H1 (cell line): ENCODE measurements around the gene FGD4. TPM values are rescaled to one million over a fixed set of nuclear protein-coding genes. Genes with fewer than 3 reads are reported as not detected.

Experiments
- CTCF ChIA-PET: fragments of 300-600 bp; sonication (Branson Sonifier 250); formaldehyde crosslinking; loops from one replicate; lab custom pipeline; 2021; ENCODE audit not compliant: partially characterized antibody; lab: Charles Lee
- POLR2A ChIA-PET: fragments of 300-600 bp; sonication (Branson Sonifier 250); formaldehyde crosslinking; loops from one replicate; lab custom pipeline; 2021; ENCODE audit warnings: inconsistent platforms; ENCODE audit not compliant: partially characterized antibody; lab: Charles Lee
- DNase-seq, 2 experiments: peaks; one replicate each; pipeline versions ENCODE4 v3.0.0 to v3.0.0-alpha.2; 2010 to 2022; ENCODE audit warnings: low spot score in 2 of 2, low read depth in 1 of 2, mixed read lengths in 1 of 2
- FAIRE-seq: peaks from 2 replicates; lab custom pipeline; 2011; peaks lifted over from hg19 to GRCh38; lab: Jason Lieb, UNC
- H2AFZ ChIP-seq: 2 replicates; pipeline ENCODE4 v1.8.1; 2012; ENCODE audit warnings: low read length, inconsistent platforms
- H2AK5ac ChIP-seq: 2 replicates; pipeline ENCODE4 v1.6.1; 2013; ENCODE audit warnings: low read depth, low read length
- H2BK120ac ChIP-seq: replicated peaks from 2 replicates; pipeline ENCODE3; 2013; ENCODE audit warnings: low read depth, low read length, inconsistent platforms
- H2BK12ac ChIP-seq: 2 replicates; pipeline ENCODE4 v1.6.1; 2013; ENCODE audit warnings: low read depth, low read length
- H2BK15ac ChIP-seq: 2 replicates; pipeline ENCODE4 v1.6.1; 2013; ENCODE audit warnings: low read length
- H2BK20ac ChIP-seq: 2 replicates; pipeline ENCODE4 v1.6.1; 2013; ENCODE audit warnings: low read length
- H2BK5ac ChIP-seq: 2 replicates; pipeline ENCODE4 v1.6.1; 2013; ENCODE audit warnings: low read depth, low read length
- H3K14ac ChIP-seq: 2 replicates; pipeline ENCODE4 v1.6.1; 2013; ENCODE audit warnings: inconsistent platforms; ENCODE audit not compliant: insufficient read length
- H3K18ac ChIP-seq: 2 replicates; pipeline ENCODE4 v1.6.1; 2013; ENCODE audit warnings: low read length; ENCODE audit errors: extremely low read depth
- H3K23ac ChIP-seq: 2 replicates; pipeline ENCODE4 v1.6.1; 2013; ENCODE audit warnings: inconsistent platforms; ENCODE audit not compliant: insufficient read length
- H3K23me2 ChIP-seq: 2 replicates; pipeline ENCODE4 v1.6.1; 2013; ENCODE audit warnings: low read depth, low read length
- H3K27ac ChIP-seq: 2 replicates; pipeline ENCODE4 v1.6.1; 2011; ENCODE audit warnings: low read depth, low read length, inconsistent platforms
- H3K27me3 ChIP-seq, 4 experiments: replicated peaks in 1 of 4; 1 replicate in 1 of 4; 2 replicates in 3 of 4; pipeline versions ENCODE4 v1.6.1 to v1.8.1; 2011 to 2013; ENCODE audit warnings: low read length in 3 of 4, mild to moderate bottlenecking in 3 of 4, inconsistent platforms in 2 of 4, mixed read lengths in 2 of 4, moderate library complexity in 1 of 4; ENCODE audit not compliant: control insufficient read depth in 3 of 4, insufficient read depth in 3 of 4; ENCODE audit errors: extremely low read depth in 1 of 4
- H3K36me3 ChIP-seq, 4 experiments: 2 replicates each; pipeline versions ENCODE4 v1.6.1 to v1.8.1; 2011 to 2013; ENCODE audit warnings: mild to moderate bottlenecking in 4 of 4, low read length in 3 of 4, moderate library complexity in 2 of 4, control low read depth in 1 of 4, inconsistent platforms in 1 of 4; ENCODE audit not compliant: insufficient read depth in 4 of 4, control insufficient read depth in 2 of 4
- H3K4ac ChIP-seq: replicated peaks from 2 replicates; pipeline ENCODE3; 2013; ENCODE audit warnings: low read length, low read depth, mixed read lengths, inconsistent platforms; ENCODE audit not compliant: insufficient read length
- H3K4me1 ChIP-seq, 4 experiments: replicated peaks in 1 of 4; 1 replicate in 1 of 4; 2 replicates in 3 of 4; pipeline versions ENCODE4 v1.6.1 to v1.8.1; 2011 to 2013; ENCODE audit warnings: low read length in 3 of 4, inconsistent platforms in 2 of 4, mixed read lengths in 1 of 4; ENCODE audit not compliant: insufficient read depth in 4 of 4, control insufficient read depth in 3 of 4
- H3K4me2 ChIP-seq, 2 experiments: 2 replicates each; pipeline versions ENCODE4 v1.6.1 to v1.8.1; 2011 to 2013; ENCODE audit warnings: low read depth in 2 of 2, low read length in 2 of 2, control low read depth in 1 of 2, inconsistent platforms in 1 of 2, mild to moderate bottlenecking in 1 of 2; ENCODE audit not compliant: insufficient read depth in 1 of 2
- H3K4me3 ChIP-seq, 4 experiments: fragments of 200-600, 300-600 bp in 1 of 4; sonication (generic), shearing (Covaris generic), sonication (Bioruptor Twin) in 1 of 4; 2 replicates each; pipeline versions ENCODE4 v1.5.1 to v1.8.1; 2011 to 2016; ENCODE audit warnings: low read length in 4 of 4, low read depth in 3 of 4, control low read depth in 2 of 4, inconsistent platforms in 2 of 4, mild to moderate bottlenecking in 2 of 4, mixed read lengths in 1 of 4, moderate library complexity in 1 of 4; ENCODE audit not compliant: insufficient read depth in 2 of 4; ENCODE audit errors: extremely low read depth in 1 of 4
- H3K56ac ChIP-seq: replicated peaks from 2 replicates; pipeline ENCODE3; 2013; ENCODE audit warnings: low read depth, mild to moderate bottlenecking, mixed read lengths, low read length, inconsistent platforms; ENCODE audit not compliant: insufficient read length
- H3K79me1 ChIP-seq: 2 replicates; pipeline ENCODE4 v1.6.1; 2013; ENCODE audit warnings: low read depth, low read length, control low read depth
- H3K79me2 ChIP-seq, 2 experiments: 2 replicates each; pipeline versions ENCODE4 v1.6.1 to v1.8.1; 2012 to 2013; ENCODE audit warnings: low read length in 2 of 2, mild to moderate bottlenecking in 2 of 2, inconsistent platforms in 1 of 2; ENCODE audit not compliant: insufficient read depth in 2 of 2, control insufficient read depth in 1 of 2
- H3K9ac ChIP-seq, 4 experiments: replicated peaks in 1 of 4; 1 replicate in 1 of 4; 2 replicates in 3 of 4; pipeline versions ENCODE4 v1.6.1 to v1.8.1; 2011 to 2013; ENCODE audit warnings: low read depth in 3 of 4, low read length in 3 of 4, control low read depth in 2 of 4, mild to moderate bottlenecking in 2 of 4, moderate library complexity in 2 of 4, inconsistent platforms in 1 of 4; ENCODE audit errors: extremely low read depth in 1 of 4
- H3K9me3 ChIP-seq, 2 experiments: 2 replicates each; pipeline versions ENCODE4 v1.6.1 to v1.8.1; 2012 to 2013; ENCODE audit warnings: mild to moderate bottlenecking in 2 of 2, moderate library complexity in 2 of 2, control low read depth in 1 of 2, inconsistent platforms in 1 of 2, low read depth in 1 of 2, low read length in 1 of 2, mixed read lengths in 1 of 2; ENCODE audit not compliant: insufficient read depth in 2 of 2
- H4K20me1 ChIP-seq, 2 experiments: replicated peaks in 1 of 2; 2 replicates each; pipeline versions ENCODE3 to v1.8.1; 2011 to 2013; ENCODE audit warnings: inconsistent platforms in 2 of 2, low read length in 2 of 2, mild to moderate bottlenecking in 1 of 2; ENCODE audit not compliant: insufficient read depth in 2 of 2, control insufficient read depth in 1 of 2
- H4K5ac ChIP-seq: 2 replicates; pipeline ENCODE4 v1.6.1; 2013; ENCODE audit warnings: low read length, low read depth, mixed read lengths, inconsistent platforms; ENCODE audit not compliant: insufficient read length
- H4K8ac ChIP-seq: 2 replicates; pipeline ENCODE4 v1.8.0; 2013; ENCODE audit warnings: mild to moderate bottlenecking, moderate library complexity, low read length, inconsistent platforms; ENCODE audit not compliant: insufficient read depth; ENCODE audit errors: extremely low read depth
- H4K91ac ChIP-seq: replicated peaks from 2 replicates; pipeline ENCODE3; 2013; ENCODE audit warnings: low read length, mixed read lengths, inconsistent platforms; ENCODE audit not compliant: insufficient read length
- RAD21 ChIP-seq, 2 experiments: IDR thresholded peaks in 1 of 2; conservative IDR thresholded peaks in 1 of 2; 2 replicates each; pipeline ENCODE4 v1.6.1; 2011; ENCODE audit warnings: low read depth in 2 of 2, low read length in 2 of 2, improper control_type of control experiment in 1 of 2, inconsistent platforms in 1 of 2, mild to moderate bottlenecking in 1 of 2, moderate library complexity in 1 of 2
- SP1 ChIP-seq: IDR thresholded peaks from 2 replicates; pipeline ENCODE4 v1.6.1; 2011; ENCODE audit warnings: low read depth, low read length
- WGBS, 2 experiments: shearing (Covaris generic) in 1 of 2; methylation state at CpG; one replicate each; pipeline versions ENCODE4 v1.1.6 to v1.1.7; 2013 to 2015; ENCODE audit warnings: low lambda C conversion rate in 2 of 2, mixed read lengths in 2 of 2, inconsistent platforms in 1 of 2, low coverage in 1 of 2, missing lambda C conversion rate in 1 of 2; ENCODE audit not compliant: insufficient replicate concordance in 2 of 2, insufficient coverage in 1 of 2, insufficient read length in 1 of 2; ENCODE audit errors: extremely low coverage in 1 of 2, missing lambda C conversion rate in 1 of 2; 5-methylcytosine and 5-hydroxymethylcytosine counted together
- polyA plus RNA-seq, 7 experiments: library from polyadenylated mRNA; depleted of rRNA in 3 of 7; stranded (reverse) in 5 of 7; unstranded in 2 of 7; fragments of >200 nt in 5 of 7; fragments of 200-250 nt in 2 of 7; gene quantifications; 1 replicate in 5 of 7; 2 replicates in 1 of 7; 4 replicates in 1 of 7; pipeline versions ENCODE4 v1.2.1 to v1.2.3, GENCODE V29; 2011 to 2013; ENCODE audit warnings: missing spikeins in 2 of 7, mixed read lengths in 2 of 7
- total RNA-seq: library from RNA; stranded (reverse); fragmentation: NEBNext Ultra II Directional; extraction: Animal tissue kit (Norgen Biotek cat#: 25700); gene quantifications from 2 replicates; pipeline ENCODE4 v1.2.1, GENCODE V29; 2021

FGD4 gene
- total and polyA plus RNA-seq, 2 of the 8 experiments (the other 6 are each of a cell fraction or from before 2014, with no cell fraction given): 8.5 to 48.2 TPM

DNA sequence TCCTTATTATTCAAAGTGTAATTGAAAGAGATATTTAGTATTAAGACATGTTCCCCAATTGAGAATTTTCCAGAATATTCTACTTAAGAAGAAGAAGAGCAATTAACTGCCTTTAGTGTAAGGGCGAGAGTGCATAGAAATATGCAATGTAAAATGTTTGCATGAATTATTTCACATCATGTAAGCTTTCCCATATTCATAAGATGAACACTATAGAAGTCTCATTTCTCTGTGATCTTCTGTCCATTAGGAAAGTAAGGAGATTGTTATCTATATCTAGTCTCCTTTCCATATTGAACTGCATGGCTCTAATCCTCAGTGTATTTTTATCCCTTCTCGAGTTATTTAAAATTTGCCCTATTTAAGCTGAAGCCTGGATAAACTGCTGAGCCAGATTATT, 17.1 kb upstream of the FGD4 start:
- Histone ChIP-seq H3K23me2 (no peaks in the 10 kb centered on the region), H3K36me3 (no peaks in the 10 kb centered on the region), H3K9me3 (no peaks in the 10 kb centered on the region), H2AK5ac (no peak overlapping the region), H3K4me3 (no peak overlapping the region), H2BK20ac (no peak overlapping the region), H3K9ac (no peak overlapping the region), H3K23ac (no peak overlapping the region), H3K27me3 (no peaks in the 10 kb centered on the region), H2BK12ac (no peak overlapping the region), H3K4ac (no peak overlapping the region), H3K79me2 (no peaks in the 10 kb centered on the region), H3K4me2 (no peak overlapping the region), H3K14ac (no peak overlapping the region), H3K27ac (no peak overlapping the region), H2BK120ac (no peak overlapping the region), H2BK5ac (no peak overlapping the region), H4K20me1 (no peaks in the 10 kb centered on the region), H2AFZ (no peak overlapping the region), H3K56ac (no peak overlapping the region), H3K79me1 (no peaks in the 10 kb centered on the region), H4K91ac (no peak overlapping the region), H4K8ac (no peak overlapping the region), H2BK15ac (no peak overlapping the region), H3K18ac (no peak overlapping the region), H4K5ac (no peak overlapping the region), H3K4me1 (peaks cover 0 to 5% (median 3%) of the 10 kb centered on the region in 4 experiments; a peak in 4 of 7 replicates)
- DNase-seq (no peak), FAIRE-seq (no peak)
- POLR2A ChIA-PET: no interaction called here
- TF ChIP-seq RAD21 (IDR thresholded peaks at IDR 0.05 in 1 of 2, conservative IDR thresholded peaks at IDR 0.05 in 1 of 2; ENCODE audit: low read depth in 2 of 2, low read length in 2 of 2): no peak
- no peak for TF ChIP-seq SP1
- WGBS, 2 experiments: 83% methylated on average over 2 of the region's 2 CpGs; no CpG with 5 or more reads in 1 of the 2 experiments
- CTCF ChIA-PET: interaction anchor here (0.7 to 1.3 kb wide), 2 partner anchors 10 to 14 kb away, joined by 4 to 5 read pairs; no protein-coding TSS in a partner anchor
